ENCODE results near the gene TRPC3.

The TRPC3 gene

DNA sequence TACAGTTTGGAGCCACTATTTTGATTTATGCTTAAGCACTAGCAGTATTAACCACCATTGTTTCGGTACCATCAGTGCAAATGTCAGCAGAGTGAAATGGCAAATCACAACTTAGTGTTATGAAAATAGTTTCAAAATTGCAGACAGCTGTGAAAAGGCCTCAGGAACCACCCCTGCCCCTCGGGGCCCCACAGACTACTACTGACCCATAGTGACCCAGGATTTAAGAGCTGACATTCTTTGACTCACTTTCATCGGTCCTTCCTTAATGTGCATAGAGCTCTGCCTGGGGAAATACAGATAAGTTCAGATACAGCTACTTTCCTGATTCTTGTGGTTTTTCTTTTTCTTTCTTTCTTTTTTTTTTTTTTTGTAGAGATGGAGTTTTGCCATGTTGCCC lies 78.3 kb downstream of the TRPC3 start:
- no peak for DNase-seq (ENCODE audit: low read depth in 2 of 2)

DNA sequence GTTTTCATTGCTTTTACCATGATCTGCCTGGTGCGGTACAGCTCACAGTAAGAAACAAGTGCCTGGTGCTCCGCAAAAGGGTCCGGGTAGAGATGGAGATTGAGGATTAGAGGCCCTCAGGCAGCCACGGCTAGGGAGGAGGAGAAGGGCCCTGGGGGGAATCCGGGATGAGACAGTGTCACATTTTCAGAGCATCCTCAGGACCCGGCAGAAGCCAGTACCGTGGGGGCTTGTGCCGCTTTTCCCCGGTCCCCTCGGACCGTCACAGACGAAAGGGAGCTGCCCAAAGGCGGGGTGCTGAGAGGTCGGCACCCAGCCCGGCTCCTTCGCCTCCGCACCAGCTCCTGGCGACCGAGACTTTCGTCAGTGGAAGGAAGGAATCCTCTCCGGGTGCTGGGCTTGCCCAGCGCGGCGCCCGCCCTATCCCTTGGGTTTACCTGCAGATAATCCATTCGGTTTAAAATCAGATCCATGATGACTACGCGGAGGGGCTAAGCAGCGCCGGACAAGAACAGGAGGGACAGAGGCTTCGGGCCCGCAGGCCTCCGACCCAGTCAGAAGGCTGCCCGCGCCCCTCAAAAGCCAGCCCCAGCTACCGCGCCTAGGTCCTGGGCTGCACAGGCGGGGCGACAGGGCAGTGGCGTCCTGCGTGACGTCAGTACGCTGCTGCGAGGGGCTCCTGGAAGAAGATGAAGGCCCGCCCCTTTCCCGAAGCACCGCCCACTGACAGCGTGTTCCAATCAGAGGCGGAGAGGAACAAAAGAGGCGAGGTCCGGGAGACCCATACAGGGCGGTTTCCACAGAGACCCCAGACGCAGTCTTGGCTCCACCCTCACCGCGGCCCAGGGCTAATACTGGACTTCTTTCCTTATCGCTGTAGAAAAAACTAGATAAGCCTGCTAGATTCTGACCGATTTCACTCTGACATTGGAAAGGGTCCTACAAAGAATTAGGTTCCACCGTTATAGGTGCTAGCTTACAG lies 81.7 kb downstream of the TRPC3 start, which contains the start of gene BBS7:
BBS7 (minus strand) TSS at position 634 of the 982 bp plus-strand sequence; CDS start at position 473, 161 bp downstream.
- DNase-seq (ENCODE audit: low read depth in 2 of 2): peak; percentile 95 to 98

DNA sequence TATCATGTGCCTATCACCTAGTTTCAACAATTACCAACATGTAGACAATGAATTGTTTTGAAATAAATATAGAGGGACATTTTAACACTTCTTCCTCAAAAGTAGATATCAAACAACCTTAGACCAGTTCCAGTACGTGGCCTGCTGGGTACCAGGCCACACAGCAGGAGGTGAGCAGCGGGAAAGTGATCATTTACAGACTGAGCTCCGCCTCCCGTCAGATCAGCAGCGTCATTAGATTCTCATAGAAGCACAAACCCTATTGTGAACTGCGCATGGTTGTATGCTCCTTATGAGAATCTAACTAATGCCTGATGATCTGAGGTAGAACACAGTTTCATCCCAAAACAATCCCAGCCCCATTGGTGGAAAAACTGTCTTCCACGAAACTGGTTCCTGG lies 88.1 kb downstream of the TRPC3 start:
- no peak for DNase-seq (ENCODE audit: low read depth in 2 of 2)

DNA sequence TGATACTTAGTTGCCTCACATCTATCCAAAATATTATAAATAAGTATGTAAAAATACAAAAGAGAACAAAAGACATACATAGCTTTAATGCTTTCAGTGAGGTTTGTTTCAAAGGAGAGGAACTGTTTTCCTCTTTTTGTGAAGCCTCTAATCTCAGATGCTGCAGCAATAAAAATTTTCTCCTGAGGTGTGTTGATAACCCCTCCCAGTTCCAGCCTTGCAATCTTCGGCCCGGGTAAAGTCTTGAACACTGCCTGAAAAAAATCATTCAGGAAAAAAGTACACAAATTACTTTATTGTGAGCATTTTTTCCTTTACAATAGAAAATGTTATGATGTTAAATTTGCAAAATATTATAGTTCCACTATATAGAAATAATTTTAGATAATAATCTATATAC lies 90.4 kb downstream of the TRPC3 start:
- no peak for DNase-seq (ENCODE audit: low read depth in 2 of 2)

DNA sequence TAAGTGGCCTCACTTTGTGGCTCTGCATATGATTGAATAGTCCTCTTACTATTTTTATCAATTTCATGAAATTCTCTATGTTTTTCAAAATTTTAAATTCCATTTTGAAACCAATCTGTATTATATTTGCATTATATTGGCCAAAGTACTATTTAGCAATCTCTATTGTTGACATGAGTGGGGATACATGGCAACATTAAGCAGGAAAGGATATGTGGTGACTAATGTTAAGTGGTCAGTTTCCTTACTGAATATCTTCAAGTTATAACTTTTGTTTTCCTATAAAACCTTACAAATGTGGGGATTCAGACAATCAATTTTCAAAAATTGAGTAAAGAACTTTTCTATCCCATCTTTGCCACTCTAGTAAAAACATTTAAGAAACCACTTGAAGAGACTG lies 91.7 kb downstream of the TRPC3 start:
- no peak for DNase-seq (ENCODE audit: low read depth in 2 of 2)

DNA sequence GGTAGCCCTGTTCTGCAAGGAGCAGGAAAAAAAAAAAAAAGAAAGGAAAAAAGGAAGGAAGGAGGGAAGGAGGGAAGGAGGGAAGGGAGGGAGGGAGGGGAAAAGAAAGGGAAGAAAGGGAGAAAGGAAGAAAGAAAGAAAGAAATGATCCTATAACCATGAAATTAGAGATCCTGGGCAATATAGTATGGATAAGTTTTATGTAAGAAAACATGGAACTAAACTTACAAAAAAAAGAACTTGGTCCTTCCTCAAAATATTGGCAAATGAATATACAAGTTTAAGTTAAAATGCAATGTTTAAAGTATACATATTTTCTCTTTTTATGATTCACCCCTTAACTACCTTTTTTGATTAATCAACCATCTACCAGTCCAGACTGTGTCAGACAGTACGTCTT lies 100.5 kb downstream of the TRPC3 start:
- no peak for DNase-seq (ENCODE audit: low read depth in 2 of 2)

DNA sequence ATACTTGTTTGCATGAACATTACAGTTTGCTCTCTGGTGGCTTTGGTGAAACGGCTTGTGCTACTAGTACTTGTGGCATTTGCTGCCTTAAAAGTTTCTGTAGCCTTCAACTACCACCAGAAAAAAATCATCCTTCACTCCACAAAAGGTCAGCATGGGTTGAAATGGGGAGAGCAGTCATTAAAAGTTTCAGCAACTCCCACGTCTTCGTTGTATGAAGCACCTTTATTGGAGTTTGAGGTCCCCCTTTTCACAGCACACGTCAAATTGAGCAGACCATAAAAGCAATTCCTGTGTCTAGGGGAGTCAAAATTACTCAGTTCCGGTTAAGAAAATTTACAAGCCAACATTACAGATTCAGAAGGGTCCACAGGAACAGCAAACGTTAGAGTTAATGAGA lies 105.2 kb downstream of the TRPC3 start:
- DNase-seq (ENCODE audit: low read depth in 2 of 2): no peak

DNA sequence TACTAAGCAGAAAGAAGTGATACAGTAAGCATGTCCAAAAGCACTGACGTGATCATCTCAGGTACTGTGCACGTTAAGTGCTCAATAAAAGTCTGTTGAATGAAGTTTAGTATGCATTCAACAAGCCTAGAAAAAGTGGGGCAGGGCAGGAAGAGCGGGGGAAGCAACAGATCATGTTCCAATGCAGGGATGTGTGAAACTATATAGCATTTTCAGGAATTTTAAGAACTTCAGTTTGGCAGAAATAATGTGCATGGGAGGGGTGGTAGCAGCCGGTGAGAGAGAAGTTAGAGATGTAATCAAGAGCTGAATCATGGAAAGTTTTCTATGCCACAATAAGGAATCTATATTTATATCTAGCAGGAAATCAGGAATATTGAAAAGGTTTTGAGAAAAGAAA lies 109.0 kb downstream of the TRPC3 start:
- no peak for DNase-seq (ENCODE audit: low read depth in 2 of 2)

DNA sequence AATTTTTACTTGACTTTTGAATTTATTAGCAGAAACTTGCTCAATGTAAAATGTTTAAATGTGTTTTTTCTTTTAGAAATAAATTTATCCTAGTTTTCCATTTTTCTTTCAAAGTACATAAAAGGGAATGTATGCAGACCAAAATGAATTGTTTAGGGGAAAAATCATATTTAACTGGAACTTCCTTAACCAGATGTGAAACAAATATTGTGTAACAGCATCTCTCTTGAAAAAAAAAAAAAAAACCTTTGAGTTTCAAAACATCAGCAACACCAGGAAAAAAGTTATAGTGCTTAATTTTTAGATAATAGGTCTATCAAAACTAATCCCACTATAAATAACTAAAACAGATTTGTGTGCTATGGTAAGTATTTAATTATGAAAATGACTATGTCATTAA lies 113.7 kb downstream of the TRPC3 start:
- no peak for DNase-seq (ENCODE audit: low read depth in 2 of 2)

DNA sequence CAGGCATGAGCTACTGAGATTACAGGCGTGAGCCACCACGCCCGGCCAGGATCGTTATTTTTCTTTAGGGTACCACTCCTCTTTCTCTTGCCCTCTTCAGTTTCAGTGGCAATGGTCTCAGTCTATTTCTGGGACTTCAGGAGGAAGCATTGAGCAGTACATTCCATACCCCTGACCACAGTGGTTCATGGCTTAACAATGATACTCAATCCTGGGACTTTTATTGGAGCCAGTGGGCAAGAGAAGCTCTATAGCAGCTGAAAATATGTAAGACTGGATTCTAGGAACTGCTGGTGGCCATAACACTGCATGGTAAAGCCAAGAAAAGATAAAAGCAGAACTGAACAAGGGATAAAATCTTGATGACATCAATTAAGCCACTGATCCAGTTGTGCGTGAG lies 122.3 kb downstream of the TRPC3 start:
- DNase-seq (ENCODE audit: low read depth in 2 of 2): no peak
